ACC112 (cell line): ENCODE data around the gene ZFHX3.

Experiments
- H2AFZ ChIP-seq: fragments of 200-600 bp; sonication (generic); one replicate; pipeline ENCODE4 v1.6.0; 2017; ENCODE audit warnings: antibody characterized with exemption, low read length; ENCODE audit not compliant: unreplicated experiment
- H3K27ac ChIP-seq: fragments of 200-600 bp; sonication (generic); 2 replicates; pipeline ENCODE4 v1.5.1; 2014; ENCODE audit warnings: low read depth, mild to moderate bottlenecking, antibody characterized with exemption, low read length, moderate library complexity
- H3K27me3 ChIP-seq: fragments of 200-600 bp; sonication (generic); 2 replicates; pipeline ENCODE4 v1.6.1; 2014; ENCODE audit warnings: mild to moderate bottlenecking, antibody characterized with exemption, low read length, moderate library complexity, mixed read lengths; ENCODE audit not compliant: insufficient read depth
- H3K36me3 ChIP-seq: fragments of 200-600 bp; sonication (generic); 2 replicates; pipeline ENCODE4 v1.6.1; 2016; ENCODE audit warnings: mild to moderate bottlenecking, antibody characterized with exemption, low read length, moderate library complexity, mixed read lengths; ENCODE audit not compliant: insufficient read depth
- H3K4me1 ChIP-seq: fragments of 200-600 bp; sonication (generic); one replicate; pipeline ENCODE4 v1.6.1; 2016; ENCODE audit warnings: low read length, mixed read lengths; ENCODE audit not compliant: insufficient read depth, unreplicated experiment, control insufficient read depth
- H3K4me3 ChIP-seq: fragments of 200-600 bp; sonication (generic); 2 replicates; pipeline ENCODE4 v1.5.1; 2014; ENCODE audit warnings: mild to moderate bottlenecking, low read depth, low read length
- H3K79me2 ChIP-seq: fragments of 200-600 bp; sonication (generic); one replicate; pipeline ENCODE4 v1.6.0; 2016; ENCODE audit warnings: low read length; ENCODE audit not compliant: control insufficient read depth, unreplicated experiment, insufficient read depth

ZFHX3 gene

GRCh38 chr16:73047536-73048291 is at the start of gene ZFHX3:
Gene ZFHX3, minus strand, starts transcription at chr16:73048128. Its CDS starts 87,983 bp downstream, at chr16:72960145.
- Histone ChIP-seq H3K27me3 (no peaks in the 10 kb centered on the region), H2AFZ (peak within 1 kb of the TSS; percentile 71), H3K79me2 (peaks cover 93% of the 10 kb centered on the region)

DNA sequence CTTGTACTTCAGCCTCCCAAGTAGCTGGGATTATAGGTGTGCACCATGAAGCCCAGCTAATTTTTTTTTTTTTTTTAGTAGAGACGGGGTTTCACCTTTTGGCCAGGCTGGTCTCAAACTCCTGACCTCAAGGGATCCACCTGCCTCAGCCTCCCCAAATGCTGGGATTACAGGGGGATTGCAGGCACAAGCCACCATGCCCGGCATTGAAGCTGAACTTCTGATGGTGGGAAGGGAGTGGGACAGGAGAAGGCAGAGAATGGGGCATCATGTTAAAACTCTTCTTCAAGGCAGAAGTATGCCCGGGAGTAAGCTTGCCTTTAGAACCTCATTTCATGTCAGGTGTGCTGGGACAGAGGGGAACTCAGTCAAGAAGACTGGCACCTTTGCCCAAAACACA is 48.6 kb upstream of the ZFHX3 start:
- no peak overlapping the region for H3K4me3 ChIP-seq
- no peak overlapping the region for H3K27ac ChIP-seq
- no peaks in the 10 kb centered on the region for H3K27me3 ChIP-seq
- H3K36me3 ChIP-seq, result no peaks in the 10 kb centered on the region
- H3K79me2 ChIP-seq, result no peaks in the 10 kb centered on the region
- no peak overlapping the region for H2AFZ ChIP-seq
- no peaks in the 10 kb centered on the region for H3K4me1 ChIP-seq

More at GRCh38 chr16:73047536-73048291, at the start of gene ZFHX3:
- H3K4me3 ChIP-seq, result peak within 1 kb of the TSS; percentile 89
- peak within 1 kb of the TSS; percentile 80 for H3K27ac ChIP-seq
- peaks cover 71% of the 10 kb centered on the region for H3K4me1 ChIP-seq
- no peaks in the 10 kb centered on the region for H3K36me3 ChIP-seq

GRCh38 chr16:73095885-73096421 is 48.0 kb upstream of the ZFHX3 start:
- no peaks in the 10 kb centered on the region for H3K36me3 ChIP-seq
- H3K4me3 ChIP-seq, result no peak overlapping the region
- no peaks in the 10 kb centered on the region for H3K79me2 ChIP-seq
- no peaks in the 10 kb centered on the region for H3K27me3 ChIP-seq
- H2AFZ ChIP-seq, result peak overlapping the region; percentile 38
- H3K4me1 ChIP-seq, result no peaks in the 10 kb centered on the region
- H3K27ac ChIP-seq, result no peak overlapping the region

- no peaks in the 10 kb centered on the region for H3K79me2 ChIP-seq
- no peaks in the 10 kb centered on the region for H3K4me1 ChIP-seq
- H3K4me3 ChIP-seq, result no peak overlapping the region
- H3K27ac ChIP-seq, result no peak overlapping the region
- H3K36me3 ChIP-seq, result no peaks in the 10 kb centered on the region
- no peak overlapping the region for H2AFZ ChIP-seq
- H3K27me3 ChIP-seq, result no peaks in the 10 kb centered on the region
Observed at GRCh38 chr16:73095142-73095820, 47.4 kb upstream of the ZFHX3 start.

DNA sequence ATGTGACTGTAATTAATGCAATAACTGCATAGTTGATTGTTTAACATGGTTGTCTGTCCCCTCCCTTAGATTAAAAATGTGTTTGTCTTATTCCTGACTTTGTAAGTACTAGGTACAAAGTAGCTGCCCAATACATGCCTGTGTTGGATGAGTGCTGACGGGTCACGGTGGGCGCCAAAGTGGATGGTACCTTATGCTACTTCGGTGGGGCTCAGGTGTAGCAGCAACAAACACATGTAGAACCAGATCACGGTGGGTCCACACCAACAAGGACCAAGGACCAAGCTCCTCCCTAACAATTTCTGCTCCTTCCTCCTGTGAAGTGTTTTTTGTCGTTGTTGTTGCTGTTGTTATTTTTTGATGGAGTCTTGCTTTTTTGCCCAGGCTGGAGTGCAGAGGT is 46.4 kb upstream of the ZFHX3 start:
- no peak overlapping the region for H3K4me3 ChIP-seq
- H3K79me2 ChIP-seq, result no peaks in the 10 kb centered on the region
- H2AFZ ChIP-seq, result no peak overlapping the region
- no peaks in the 10 kb centered on the region for H3K4me1 ChIP-seq
- H3K36me3 ChIP-seq, result no peaks in the 10 kb centered on the region
- H3K27me3 ChIP-seq, result no peaks in the 10 kb centered on the region
- no peak overlapping the region for H3K27ac ChIP-seq

- Histone ChIP-seq H3K4me3 (no peak overlapping the region), H3K79me2 (no peaks in the 10 kb centered on the region), H3K27me3 (no peaks in the 10 kb centered on the region), H3K4me1 (no peaks in the 10 kb centered on the region), H3K36me3 (no peaks in the 10 kb centered on the region), H2AFZ (no peak overlapping the region), H3K27ac (no peak overlapping the region)
Observed at GRCh38 chr16:73093146-73094144, 45.5 kb upstream of the ZFHX3 start.

GRCh38 chr16:73092236-73092781 is 44.4 kb upstream of the ZFHX3 start:
- no peaks in the 10 kb centered on the region for H3K79me2 ChIP-seq
- no peak overlapping the region for H3K4me3 ChIP-seq
- no peaks in the 10 kb centered on the region for H3K27me3 ChIP-seq
- H3K27ac ChIP-seq, result no peak overlapping the region
- no peaks in the 10 kb centered on the region for H3K4me1 ChIP-seq
- no peak overlapping the region for H2AFZ ChIP-seq
- H3K36me3 ChIP-seq, result no peaks in the 10 kb centered on the region

GRCh38 chr16:73091174-73091573 is 43.2 kb upstream of the ZFHX3 start:
- Histone ChIP-seq H3K4me3 (no peak overlapping the region), H3K79me2 (no peaks in the 10 kb centered on the region), H3K36me3 (no peaks in the 10 kb centered on the region), H3K4me1 (no peaks in the 10 kb centered on the region), H3K27ac (no peak overlapping the region), H3K27me3 (no peaks in the 10 kb centered on the region), H2AFZ (no peak overlapping the region)

GRCh38 chr16:73089420-73089819 is 41.5 kb upstream of the ZFHX3 start:
- H3K4me1 ChIP-seq, result no peaks in the 10 kb centered on the region

DNA sequence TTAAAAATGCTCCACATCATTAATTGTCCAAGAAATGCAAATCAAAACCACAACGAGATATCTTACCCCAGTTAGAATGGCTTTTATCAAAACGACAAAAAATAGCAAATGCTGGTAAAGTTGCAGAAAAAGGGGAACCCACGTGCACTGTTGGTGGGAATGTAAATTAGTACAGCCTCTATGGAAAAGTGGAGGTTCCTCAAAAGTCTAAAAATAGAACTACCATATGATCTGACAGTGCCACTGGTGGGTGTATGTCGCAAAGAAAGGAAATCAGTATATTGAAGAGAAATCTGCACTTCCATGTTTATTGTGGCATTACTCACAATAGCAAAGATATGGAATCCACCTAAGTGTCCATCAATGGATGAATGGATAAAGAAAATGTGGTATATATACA is 38.2 kb upstream of the ZFHX3 start:
- Histone ChIP-seq H2AFZ (no peak overlapping the region), H3K79me2 (no peaks in the 10 kb centered on the region), H3K36me3 (no peaks in the 10 kb centered on the region), H3K4me1 (peaks cover 3% of the 10 kb centered on the region), H3K27ac (no peak overlapping the region), H3K4me3 (no peak overlapping the region), H3K27me3 (no peaks in the 10 kb centered on the region)

More at GRCh38 chr16:73089420-73089819, 41.5 kb upstream of the ZFHX3 start:
- Histone ChIP-seq H2AFZ (no peak overlapping the region), H3K36me3 (no peaks in the 10 kb centered on the region), H3K27ac (no peak overlapping the region), H3K27me3 (no peaks in the 10 kb centered on the region), H3K79me2 (no peaks in the 10 kb centered on the region), H3K4me3 (no peak overlapping the region)
